ENCODE data around the gene CGN.

DNA sequence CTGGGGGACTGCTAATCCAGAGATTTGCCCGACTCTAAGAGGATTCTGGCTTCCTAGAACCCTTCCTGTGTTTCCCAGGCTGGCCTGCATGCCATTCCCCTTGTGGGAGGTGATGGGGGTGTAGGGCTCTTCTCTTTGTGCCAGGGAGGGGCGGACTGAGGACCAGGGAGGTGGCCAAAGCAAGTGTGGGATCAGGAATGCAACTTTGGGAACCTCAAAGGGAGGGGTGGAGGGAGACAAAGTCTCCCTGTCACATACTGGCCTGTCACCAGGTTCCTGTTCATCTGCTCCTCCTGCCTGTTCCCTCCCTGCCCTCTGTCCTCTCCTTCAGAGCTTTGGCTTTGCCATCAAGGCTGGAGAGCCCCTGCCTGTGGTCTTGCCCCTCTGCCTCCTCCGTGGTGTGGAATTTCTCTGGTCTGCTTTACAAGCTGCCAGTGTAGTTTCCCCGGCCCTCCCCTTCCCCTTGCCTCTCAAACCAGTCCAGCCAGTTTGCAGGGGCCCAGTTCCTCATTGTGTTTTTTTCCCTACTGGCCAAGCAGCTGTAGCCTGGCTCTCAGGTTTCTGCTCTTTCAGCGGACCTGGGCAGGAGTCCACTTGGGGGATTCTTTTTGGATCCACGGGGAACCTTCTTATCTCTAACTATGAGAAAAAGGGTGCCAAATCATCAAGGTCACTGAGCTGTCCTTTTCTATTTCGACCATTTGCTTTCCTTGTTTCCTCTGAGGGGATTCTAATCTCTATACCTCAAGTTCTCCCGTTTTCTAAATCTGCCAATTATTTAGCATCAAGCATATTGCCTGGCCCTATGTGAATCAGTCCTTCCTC, 1.8 kb downstream of the CGN start:
- TF ChIP-seq ZFP37 (tag by site-specific recombination; IDR thresholded peaks at IDR 0.05), result no peak
- TF ChIP-seq, protein P1, sequence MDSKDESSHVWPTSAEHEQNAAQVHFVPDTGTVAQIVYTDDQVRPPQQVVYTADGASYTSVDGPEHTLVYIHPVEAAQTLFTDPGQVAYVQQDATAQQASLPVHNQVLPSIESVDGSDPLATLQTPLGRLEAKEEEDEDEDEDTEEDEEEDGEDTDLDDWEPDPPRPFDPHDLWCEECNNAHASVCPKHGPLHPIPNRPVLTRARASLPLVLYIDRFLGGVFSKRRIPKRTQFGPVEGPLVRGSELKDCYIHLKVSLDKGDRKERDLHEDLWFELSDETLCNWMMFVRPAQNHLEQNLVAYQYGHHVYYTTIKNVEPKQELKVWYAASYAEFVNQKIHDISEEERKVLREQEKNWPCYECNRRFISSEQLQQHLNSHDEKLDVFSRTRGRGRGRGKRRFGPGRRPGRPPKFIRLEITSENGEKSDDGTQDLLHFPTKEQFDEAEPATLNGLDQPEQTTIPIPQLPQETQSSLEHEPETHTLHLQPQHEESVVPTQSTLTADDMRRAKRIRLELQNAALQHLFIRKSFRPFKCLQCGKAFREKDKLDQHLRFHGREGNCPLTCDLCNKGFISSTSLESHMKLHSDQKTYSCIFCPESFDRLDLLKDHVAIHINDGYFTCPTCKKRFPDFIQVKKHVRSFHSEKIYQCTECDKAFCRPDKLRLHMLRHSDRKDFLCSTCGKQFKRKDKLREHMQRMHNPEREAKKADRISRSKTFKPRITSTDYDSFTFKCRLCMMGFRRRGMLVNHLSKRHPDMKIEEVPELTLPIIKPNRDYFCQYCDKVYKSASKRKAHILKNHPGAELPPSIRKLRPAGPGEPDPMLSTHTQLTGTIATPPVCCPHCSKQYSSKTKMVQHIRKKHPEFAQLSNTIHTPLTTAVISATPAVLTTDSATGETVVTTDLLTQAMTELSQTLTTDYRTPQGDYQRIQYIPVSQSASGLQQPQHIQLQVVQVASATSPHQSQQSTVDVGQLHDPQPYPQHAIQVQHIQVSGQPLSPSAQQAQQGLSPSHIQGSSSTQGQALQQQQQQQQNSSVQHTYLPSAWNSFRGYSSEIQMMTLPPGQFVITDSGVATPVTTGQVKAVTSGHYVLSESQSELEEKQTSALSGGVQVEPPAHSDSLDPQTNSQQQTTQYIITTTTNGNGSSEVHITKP (tag by site-specific recombination; IDR thresholded peaks at IDR 0.05), result peak; percentile 70
- no peak for TF ChIP-seq ZNF785 (tag by site-specific recombination; IDR thresholded peaks at IDR 0.05)
- no peak for TF ChIP-seq ZBTB20 (tag by site-specific recombination; IDR thresholded peaks at IDR 0.05)
- TF ChIP-seq ZNF146 (tag by site-specific recombination; IDR thresholded peaks at IDR 0.05), result no peak
- no peak for TF ChIP-seq ZNF121 (tag by site-specific recombination; IDR thresholded peaks at IDR 0.05)
- TF ChIP-seq, protein P2, sequence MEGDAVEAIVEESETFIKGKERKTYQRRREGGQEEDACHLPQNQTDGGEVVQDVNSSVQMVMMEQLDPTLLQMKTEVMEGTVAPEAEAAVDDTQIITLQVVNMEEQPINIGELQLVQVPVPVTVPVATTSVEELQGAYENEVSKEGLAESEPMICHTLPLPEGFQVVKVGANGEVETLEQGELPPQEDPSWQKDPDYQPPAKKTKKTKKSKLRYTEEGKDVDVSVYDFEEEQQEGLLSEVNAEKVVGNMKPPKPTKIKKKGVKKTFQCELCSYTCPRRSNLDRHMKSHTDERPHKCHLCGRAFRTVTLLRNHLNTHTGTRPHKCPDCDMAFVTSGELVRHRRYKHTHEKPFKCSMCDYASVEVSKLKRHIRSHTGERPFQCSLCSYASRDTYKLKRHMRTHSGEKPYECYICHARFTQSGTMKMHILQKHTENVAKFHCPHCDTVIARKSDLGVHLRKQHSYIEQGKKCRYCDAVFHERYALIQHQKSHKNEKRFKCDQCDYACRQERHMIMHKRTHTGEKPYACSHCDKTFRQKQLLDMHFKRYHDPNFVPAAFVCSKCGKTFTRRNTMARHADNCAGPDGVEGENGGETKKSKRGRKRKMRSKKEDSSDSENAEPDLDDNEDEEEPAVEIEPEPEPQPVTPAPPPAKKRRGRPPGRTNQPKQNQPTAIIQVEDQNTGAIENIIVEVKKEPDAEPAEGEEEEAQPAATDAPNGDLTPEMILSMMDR (tag by site-specific recombination; IDR thresholded peaks at IDR 0.05), result no peak
- TF ChIP-seq ZNF274 (IDR thresholded peaks at IDR 0.05; ENCODE audit: low read length), result no peak
- no peak for TF ChIP-seq ZNF274 (tag by site-specific recombination; IDR thresholded peaks at IDR 0.05; ENCODE audit: borderline replicate concordance)
- TF ChIP-seq GLIS1 (tag by site-specific recombination; IDR thresholded peaks at IDR 0.05), result peak; percentile 80
- TF ChIP-seq ZNF571 (tag by site-specific recombination; IDR thresholded peaks at IDR 0.05), result no peak

Data from HEK293 (cell line).